IMR-90 (cell line): ENCODE measurements around the gene USP32. TPM values are rescaled to one million over a fixed set of nuclear protein-coding genes. Genes with fewer than 3 reads are reported as not detected.

Experiments
- ATAC-seq: fragments of 200-7000 bp; cut with Tn5 transposase; 2 replicates; pipeline ENCODE4 v1.9.1; 2020; ENCODE audit warnings: low read depth, mild to moderate bottlenecking, moderate library complexity
- BruUV-seq: library from RNA; stranded (reverse); fragments of 400-500 nt; replicated peaks from 2 replicates; lab custom pipeline; 2021; lab: Mats Ljungman, UMichigan
- CTCF ChIA-PET: fragments of 300-600 bp; formaldehyde crosslinking; extraction: SDS; loops from one replicate; lab custom pipeline; 2021; ENCODE audit warnings: antibody characterized with exemption; lab: Yijun Ruan, JAX
- POLR2A ChIA-PET: fragments of 300-600 bp; sonication (Branson Sonifier 250); formaldehyde crosslinking; loops from one replicate; lab custom pipeline; 2022; ENCODE audit warnings: antibody characterized with exemption; ENCODE audit not compliant: unreplicated experiment; lab: Charles Lee
- DNase-seq: peaks from one replicate; pipeline ENCODE4 v3.0.0; 2013
- H2AFZ ChIP-seq: replicated peaks from 2 replicates; pipeline ENCODE3; 2013; ENCODE audit warnings: low read length, mild to moderate bottlenecking; ENCODE audit not compliant: poor library complexity
- H2AK5ac ChIP-seq: 2 replicates; pipeline ENCODE4 v1.6.1; 2013; ENCODE audit warnings: low read depth, low read length, inconsistent platforms
- H2AK9ac ChIP-seq: replicated peaks from 2 replicates; pipeline ENCODE3; 2013; ENCODE audit warnings: mild to moderate bottlenecking, low read depth, low read length, moderate library complexity; ENCODE audit not compliant: poor library complexity
- H2BK120ac ChIP-seq: 2 replicates; pipeline ENCODE4 v1.6.1; 2013; ENCODE audit warnings: low read depth, low read length, inconsistent platforms
- H2BK15ac ChIP-seq: 3 replicates; pipeline ENCODE4 v1.6.1; 2013; ENCODE audit warnings: low read depth, low read length, inconsistent platforms
- H2BK20ac ChIP-seq: 2 replicates; pipeline ENCODE4 v1.6.1; 2013; ENCODE audit warnings: low read depth, mild to moderate bottlenecking, inconsistent platforms, low read length, moderate library complexity
- H2BK5ac ChIP-seq: 2 replicates; pipeline ENCODE4 v1.6.1; 2013; ENCODE audit warnings: mild to moderate bottlenecking, low read depth, low read length, inconsistent platforms; ENCODE audit not compliant: poor library complexity, severe bottlenecking
- H3K14ac ChIP-seq: replicated peaks from 2 replicates; pipeline ENCODE4 v1.6.1; 2013; ENCODE audit warnings: low read depth, low read length, inconsistent platforms
- H3K18ac ChIP-seq: 2 replicates; pipeline ENCODE4 v1.6.1; 2013; ENCODE audit warnings: low read depth, low read length, control low read depth
- H3K23ac ChIP-seq: 2 replicates; pipeline ENCODE4 v1.6.1; 2013; ENCODE audit warnings: low read depth, low read length, inconsistent platforms
- H3K27ac ChIP-seq: 2 replicates; pipeline ENCODE4 v1.5.1; 2013; ENCODE audit warnings: mild to moderate bottlenecking, control low read depth, low read length; ENCODE audit not compliant: insufficient read depth
- H3K27me3 ChIP-seq: 2 replicates; pipeline ENCODE4 v1.6.1; 2013; ENCODE audit warnings: low read length; ENCODE audit not compliant: control insufficient read depth, insufficient read depth
- H3K36me3 ChIP-seq: 2 replicates; pipeline ENCODE4 v1.6.1; 2013; ENCODE audit warnings: low read length, mixed read lengths; ENCODE audit not compliant: control insufficient read depth, insufficient read depth
- H3K4ac ChIP-seq: 2 replicates; pipeline ENCODE4 v1.6.1; 2013; ENCODE audit warnings: low read depth, low read length, inconsistent platforms
- H3K4me1 ChIP-seq: 2 replicates; pipeline ENCODE4 v1.6.1; 2013; ENCODE audit warnings: low read length, mixed read lengths; ENCODE audit not compliant: control insufficient read depth, insufficient read depth
- H3K4me2 ChIP-seq: 2 replicates; pipeline ENCODE4 v1.6.1; 2013; ENCODE audit warnings: low read depth, mild to moderate bottlenecking, control low read depth, low read length, moderate library complexity
- H3K4me3 ChIP-seq: 2 replicates; pipeline ENCODE4 v1.5.1; 2013; ENCODE audit warnings: low read depth, mild to moderate bottlenecking, control low read depth, low read length, moderate library complexity; ENCODE audit not compliant: insufficient read depth
- H3K56ac ChIP-seq: 2 replicates; pipeline ENCODE4 v1.6.1; 2013; ENCODE audit warnings: low read length, inconsistent platforms; ENCODE audit not compliant: insufficient read depth; ENCODE audit errors: extremely low read depth
- H3K79me1 ChIP-seq, 2 experiments: 2 replicates each; pipeline ENCODE4 v1.6.1; 2013; ENCODE audit warnings: low read length in 2 of 2, inconsistent platforms in 1 of 2, low read depth in 1 of 2
- H3K9ac ChIP-seq: 2 replicates; pipeline ENCODE4 v1.6.1; 2013; ENCODE audit warnings: low read depth, low read length, control low read depth
- H3K9me1 ChIP-seq: 2 replicates; pipeline ENCODE4 v1.6.1; 2013; ENCODE audit warnings: low read length, inconsistent platforms; ENCODE audit not compliant: insufficient read depth
- H3K9me3 ChIP-seq: 2 replicates; pipeline ENCODE4 v1.6.1; 2013; ENCODE audit warnings: low read length; ENCODE audit not compliant: control insufficient read depth, insufficient read depth
- H4K20me1 ChIP-seq: 2 replicates; pipeline ENCODE4 v1.6.1; 2013; ENCODE audit warnings: low read length, inconsistent platforms; ENCODE audit not compliant: insufficient read depth
- H4K5ac ChIP-seq: 2 replicates; pipeline ENCODE4 v1.6.1; 2013; ENCODE audit warnings: mild to moderate bottlenecking, low read depth, low read length, control low read depth
- H4K8ac ChIP-seq, 2 experiments: 2 replicates each; pipeline ENCODE4 v1.6.1; 2013; ENCODE audit warnings: low read depth in 2 of 2, low read length in 2 of 2, control low read depth in 1 of 2, inconsistent platforms in 1 of 2
- H4K91ac ChIP-seq: 2 replicates; pipeline ENCODE4 v1.6.1; 2013; ENCODE audit warnings: low read depth, low read length, inconsistent platforms; ENCODE audit not compliant: insufficient read depth
- MAZ ChIP-seq: IDR thresholded peaks from 2 replicates; pipeline ENCODE4 v1.6.1; 2012; ENCODE audit warnings: low read depth, mild to moderate bottlenecking, low read length, improper control_type of control experiment, moderate library complexity, borderline replicate concordance
- WGBS, 2 experiments: methylation state at CpG; one replicate each; pipeline versions ENCODE4 v1.1.5 to v1.1.7; 2013; ENCODE audit warnings: missing lambda C conversion rate in 2 of 2; ENCODE audit not compliant: insufficient read length in 1 of 2; ENCODE audit errors: extremely low coverage in 2 of 2; 5-methylcytosine and 5-hydroxymethylcytosine counted together
- dilution Hi-C: fragments of 300-500 bp; cut with HindIII; formaldehyde crosslinking; loops from one replicate; pipeline ENCODE4 v1.14.3; 2018; ENCODE audit warnings: low sequenced_read_pairs; ENCODE audit not compliant: unreplicated experiment
- in situ Hi-C: fragments of 300-500 bp; cut with MboI; formaldehyde crosslinking; loops from 3 replicates; pipeline ENCODE4 v1.14.3; 2019; ENCODE audit warnings: low sequenced_read_pairs, inconsistent platforms, mixed read lengths
- intact Hi-C: fragments of 100-400 bp; cut with micrococcal nuclease; formaldehyde crosslinking; loops from 2 replicates; pipeline ENCODE4 v1.10.0; 2022
- polyA plus RNA-seq, 3 experiments: library from polyadenylated mRNA; depleted of rRNA; stranded (reverse); fragments of >200 nt; gene quantifications; 2 replicates each; pipeline ENCODE4 v1.2.3, GENCODE V29; 2012; ENCODE audit warnings: low replicate concordance in 1 of 3
- total RNA-seq: library from RNA; depleted of rRNA; stranded (reverse); fragments of >200 nt; gene quantifications from 2 replicates; pipeline ENCODE4 v1.2.3, GENCODE V29; 2012

Gene USP32
- total and polyA plus RNA-seq, 2 of the 4 experiments (the other 2 are of a cell fraction): 16.8 to 46.8 TPM

GRCh38 chr17:60321336-60322055 lies 70.4 kb downstream of the USP32 start:
- no peak overlapping the region for H3K18ac ChIP-seq
- TF ChIP-seq MAZ: no peak
- H3K4me3 ChIP-seq: no peak overlapping the region
- in situ Hi-C loops (no loop called here), intact Hi-C loops (no loop called here), dilution Hi-C loops (no loop called here)
- H2AFZ ChIP-seq: no peak overlapping the region
- no peak overlapping the region for H3K23ac ChIP-seq
- no peak overlapping the region for H3K4ac ChIP-seq
- no peaks in the 10 kb centered on the region for H3K27me3 ChIP-seq
- H3K9me1 ChIP-seq: peaks cover 7% of the 10 kb centered on the region
- no peak overlapping the region for H3K14ac ChIP-seq
- H3K27ac ChIP-seq: no peak overlapping the region
- no peak overlapping the region for H3K4me2 ChIP-seq
- no peak overlapping the region for H2BK5ac ChIP-seq
- WGBS, 2 experiments: 100% methylated on average over 1 of the region's 4 CpGs; no CpG with 5 or more reads in 1 of the 2 experiments
- peaks cover 31 to 66% of the 10 kb centered on the region in 2 experiments for H3K79me1 ChIP-seq
- ChIA-PET POLR2A (no interaction called here), CTCF (interaction anchor here (1.2 kb wide), 1 partner anchor 34 kb away, joined by 4 read pairs; no protein-coding TSS in a partner anchor)
- no TSS peak for BruUV-seq
- H4K20me1 ChIP-seq: peaks cover 33% of the 10 kb centered on the region; the same call in 1 of the 2 replicates
- no peak overlapping the region for H4K91ac ChIP-seq
- no peak overlapping the region for H3K9ac ChIP-seq
- no peak overlapping the region for H4K5ac ChIP-seq
- H2BK120ac ChIP-seq: no peak overlapping the region
- no peak for ATAC-seq
- H4K8ac ChIP-seq: no peak overlapping the region
- no peak overlapping the region for H2BK15ac ChIP-seq
- H3K56ac ChIP-seq: no peak overlapping the region
- no peak overlapping the region for H2BK20ac ChIP-seq
- H3K9me3 ChIP-seq: no peaks in the 10 kb centered on the region
- H3K4me1 ChIP-seq: peaks cover 4% of the 10 kb centered on the region; the same call in 1 of the 2 replicates
- DNase-seq: no peak
- no peak overlapping the region for H2AK9ac ChIP-seq
- H3K36me3 ChIP-seq: peaks cover 2% of the 10 kb centered on the region; the same call in 1 of the 2 replicates
- H2AK5ac ChIP-seq: no peak overlapping the region
